Activated T-helper 17 cell treated with anti-CD3 and anti-CD28 coated beads, Interleukin-2, amount 50 U/mL, for 72 hours (primary cell): ENCODE results near the gene GPHA2. TPM values are rescaled to one million over a fixed set of nuclear protein-coding genes. Genes with fewer than 3 reads are reported as not detected.
A peak's percentile ranks its signal among the peaks of the same experiment; 100 is the strongest.

Experiments
- ATAC-seq: fragments of 150-1000 bp; cut with Tn5 transposase; replicated peaks from 2 replicates; pipeline ENCODE4 v1.10.0; 2021; ENCODE audit warnings: mild to moderate bottlenecking, moderate library complexity
- H3K27ac Mint-ChIP-seq: one replicate; pipeline ENCODE4 v1.8.0; 2022; ENCODE audit warnings: mixed read lengths
- H3K27me3 Mint-ChIP-seq: one replicate; pipeline ENCODE4 v1.8.0; 2022; ENCODE audit warnings: mixed read lengths
- H3K36me3 Mint-ChIP-seq: one replicate; pipeline ENCODE4 v1.8.0; 2022; ENCODE audit warnings: low read depth, mild to moderate bottlenecking, mixed read lengths
- H3K4me1 Mint-ChIP-seq: one replicate; pipeline ENCODE4 v1.8.0; 2022; ENCODE audit warnings: mixed read lengths
- H3K4me3 Mint-ChIP-seq: one replicate; pipeline ENCODE4 v1.8.0; 2022; ENCODE audit warnings: mild to moderate bottlenecking, mixed read lengths
- H3K9me3 Mint-ChIP-seq: one replicate; pipeline ENCODE4 v1.8.0; 2022; ENCODE audit warnings: mixed read lengths
- total RNA-seq, 2 donors: library from RNA; stranded (reverse); gene quantifications; one replicate each; pipeline ENCODE4 v1.2.3, GENCODE V29; 2022

GPHA2 gene
- total RNA-seq, 2 donors from 2014 or later = 0.43 TPM; not detected in 1

DNA sequence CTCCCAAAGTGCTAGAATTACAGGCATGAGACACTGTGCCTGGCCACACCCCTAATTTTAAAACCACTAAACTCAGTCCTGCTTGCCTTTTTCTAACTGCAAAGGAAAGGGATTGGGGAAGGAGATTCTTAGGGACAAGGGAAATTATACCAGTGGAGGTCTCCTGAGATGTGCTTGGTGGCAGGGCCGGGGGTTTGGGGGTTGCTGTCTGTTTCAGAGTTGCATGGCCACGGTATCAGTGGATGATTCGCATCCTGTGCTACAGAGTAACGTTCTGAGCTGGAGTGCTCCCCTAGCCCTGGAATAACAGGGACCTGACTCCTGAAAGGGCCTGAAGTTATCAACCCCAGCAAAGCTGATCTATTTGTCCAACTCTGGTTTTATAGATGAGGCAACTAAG, 846 bp upstream of the GPHA2 start:
- peaks cover 26% of the 10 kb centered on the region for H3K36me3 Mint-ChIP-seq
- H3K9me3 Mint-ChIP-seq = no peaks in the 10 kb centered on the region
- ATAC-seq = peak; percentile 56
- H3K4me3 Mint-ChIP-seq = no peak overlapping the region
- H3K4me1 Mint-ChIP-seq = no peaks in the 10 kb centered on the region
- H3K27ac Mint-ChIP-seq = peak overlapping the region; percentile 17
- H3K27me3 Mint-ChIP-seq = peaks cover 11% of the 10 kb centered on the region

DNA sequence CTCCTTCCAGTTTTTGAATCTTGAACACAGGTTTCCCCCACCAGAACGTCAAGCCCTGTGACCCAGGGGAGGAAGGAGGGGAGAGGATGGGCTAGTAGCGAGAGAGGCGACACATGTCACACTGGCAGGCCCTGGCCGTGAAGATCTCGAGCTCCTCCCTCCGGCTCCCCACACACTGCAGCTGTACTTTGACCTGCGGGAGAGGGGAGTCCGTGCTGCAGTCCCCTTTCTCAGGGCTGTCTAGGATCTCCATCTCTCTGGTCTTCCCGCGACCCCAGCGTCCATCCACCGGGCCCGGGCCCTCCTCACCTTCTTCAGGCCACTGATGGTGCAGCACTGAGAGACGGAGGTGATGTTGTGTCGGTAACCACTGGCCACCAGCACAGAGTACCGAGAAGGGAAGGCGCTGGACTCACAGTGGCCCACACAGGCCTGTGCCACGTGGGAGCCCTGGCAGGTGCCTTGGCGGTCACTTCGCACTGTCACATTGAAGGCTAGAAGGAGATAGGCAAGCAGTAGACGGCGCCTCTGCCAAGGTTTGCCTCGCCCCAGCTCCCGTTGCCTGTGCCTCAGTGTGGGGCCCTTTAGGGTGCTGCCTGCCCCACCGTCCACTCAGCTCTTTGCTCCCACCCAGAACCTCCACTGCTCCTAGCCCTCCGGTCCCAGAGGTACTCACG, 873 bp downstream of the GPHA2 start:
- no peaks in the 10 kb centered on the region for H3K4me1 Mint-ChIP-seq
- no peak for ATAC-seq
- H3K9me3 Mint-ChIP-seq = no peaks in the 10 kb centered on the region
- H3K4me3 Mint-ChIP-seq = no peak overlapping the region
- peaks cover 43% of the 10 kb centered on the region for H3K36me3 Mint-ChIP-seq
- H3K27ac Mint-ChIP-seq = no peak overlapping the region
- H3K27me3 Mint-ChIP-seq = peaks cover 7% of the 10 kb centered on the region

DNA sequence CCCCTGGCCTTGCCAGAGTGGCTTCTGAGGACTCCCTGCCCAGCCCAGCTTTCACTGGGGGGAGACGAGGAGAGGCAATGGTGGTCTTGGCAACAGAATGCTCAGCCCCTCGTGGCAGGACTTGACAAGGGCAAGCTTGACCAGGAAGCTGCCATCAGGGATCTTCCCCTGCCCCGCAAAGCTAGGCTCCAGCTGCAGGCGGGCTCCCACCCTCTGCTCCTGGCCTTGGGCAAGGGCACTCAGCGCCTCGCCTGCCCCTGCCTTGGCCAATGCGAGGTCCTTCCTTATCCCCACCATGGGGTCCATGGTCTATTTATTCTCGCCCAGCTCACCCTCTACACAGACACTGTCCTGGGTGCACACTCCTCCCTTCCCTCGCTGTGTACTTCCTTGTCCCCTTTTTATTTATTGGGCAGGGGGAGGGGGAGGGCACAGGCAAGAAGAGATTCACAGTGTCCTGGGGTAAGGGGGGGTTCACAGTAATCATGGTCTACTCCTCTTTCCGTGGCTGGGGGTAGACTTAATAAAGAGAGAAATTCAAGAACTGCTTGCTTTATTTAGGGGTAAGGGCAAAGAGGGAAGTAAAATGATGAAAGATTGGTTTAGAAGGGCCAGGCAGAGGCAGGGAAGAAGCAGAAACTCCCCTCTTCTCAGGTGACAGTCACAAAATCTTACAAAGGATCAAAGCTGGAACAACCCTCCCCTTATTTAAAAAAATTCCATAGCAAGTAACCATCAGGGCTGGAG, 1.6 kb downstream of the GPHA2 start:
- H3K9me3 Mint-ChIP-seq = no peaks in the 10 kb centered on the region
- H3K4me3 Mint-ChIP-seq = no peak overlapping the region
- no peaks in the 10 kb centered on the region for H3K4me1 Mint-ChIP-seq
- no peak for ATAC-seq
- H3K27me3 Mint-ChIP-seq = peaks cover 7% of the 10 kb centered on the region
- peaks cover 50% of the 10 kb centered on the region for H3K36me3 Mint-ChIP-seq
- H3K27ac Mint-ChIP-seq = no peak overlapping the region

DNA sequence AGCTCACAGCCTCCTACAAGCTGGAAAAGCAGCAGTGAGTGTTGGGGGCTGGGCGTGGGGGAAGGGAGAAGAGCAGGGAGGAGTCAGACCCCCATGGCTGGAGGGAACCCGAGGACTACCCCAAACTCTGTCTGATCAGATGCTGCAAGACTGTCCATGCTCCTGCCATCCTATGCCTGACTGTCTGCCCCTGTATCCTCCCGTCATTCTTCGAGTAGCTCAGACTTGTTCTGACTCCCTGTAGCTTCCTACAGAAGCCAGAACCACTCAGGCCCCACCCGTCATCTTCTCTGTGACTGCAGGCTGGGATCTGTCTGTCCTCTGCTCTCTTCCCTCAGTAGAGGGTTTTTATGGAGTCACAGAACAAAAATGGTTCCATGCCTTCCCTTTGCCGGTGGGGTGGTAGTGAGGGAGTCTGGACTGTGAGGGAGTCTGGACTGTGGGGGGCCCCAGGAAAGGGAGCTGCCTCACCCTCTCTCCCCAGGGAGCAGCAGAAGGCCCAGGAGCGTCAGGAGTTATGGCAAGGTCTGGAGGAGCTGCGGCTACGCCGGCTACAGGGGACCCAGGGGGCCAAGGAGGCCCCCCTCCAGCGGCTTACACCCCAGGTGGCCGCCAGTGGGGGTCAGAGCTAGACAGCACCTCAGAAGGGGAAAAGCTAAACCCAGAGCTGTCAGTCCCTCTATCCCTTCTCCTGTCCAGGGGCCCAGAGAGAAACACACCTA, 2.3 kb downstream of the GPHA2 start:
- H3K9me3 Mint-ChIP-seq = no peaks in the 10 kb centered on the region
- H3K27me3 Mint-ChIP-seq = peaks cover 4% of the 10 kb centered on the region
- ATAC-seq = peak; percentile 9
- H3K4me3 Mint-ChIP-seq = no peak overlapping the region
- H3K27ac Mint-ChIP-seq = no peak overlapping the region
- peaks cover 53% of the 10 kb centered on the region for H3K36me3 Mint-ChIP-seq
- no peaks in the 10 kb centered on the region for H3K4me1 Mint-ChIP-seq

DNA sequence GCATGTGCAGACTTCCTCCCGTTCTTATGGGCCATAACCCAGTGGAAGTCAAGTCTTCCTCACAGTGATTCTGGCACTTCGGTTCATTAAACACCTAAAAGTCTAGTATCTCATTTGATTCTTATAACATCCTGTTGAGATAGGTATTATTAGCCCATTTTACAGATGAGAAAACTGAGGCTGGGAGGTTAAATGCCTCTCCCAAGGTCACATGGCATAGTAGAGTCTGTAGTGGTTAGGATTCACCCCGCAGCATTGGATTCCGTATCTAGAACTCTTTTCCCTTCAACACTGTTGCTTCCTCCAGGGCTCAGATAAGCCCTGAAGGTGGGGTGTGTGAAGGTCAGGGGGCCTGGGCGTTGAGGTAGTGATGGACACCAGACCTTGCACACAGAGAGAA, 3.4 kb downstream of the GPHA2 start:
- Mint-ChIP-seq H3K36me3 (peaks cover 61% of the 10 kb centered on the region), H3K27me3 (no peaks in the 10 kb centered on the region), H3K9me3 (no peaks in the 10 kb centered on the region), H3K4me3 (no peak overlapping the region), H3K4me1 (no peaks in the 10 kb centered on the region), H3K27ac (no peak overlapping the region)
- no peak for ATAC-seq

DNA sequence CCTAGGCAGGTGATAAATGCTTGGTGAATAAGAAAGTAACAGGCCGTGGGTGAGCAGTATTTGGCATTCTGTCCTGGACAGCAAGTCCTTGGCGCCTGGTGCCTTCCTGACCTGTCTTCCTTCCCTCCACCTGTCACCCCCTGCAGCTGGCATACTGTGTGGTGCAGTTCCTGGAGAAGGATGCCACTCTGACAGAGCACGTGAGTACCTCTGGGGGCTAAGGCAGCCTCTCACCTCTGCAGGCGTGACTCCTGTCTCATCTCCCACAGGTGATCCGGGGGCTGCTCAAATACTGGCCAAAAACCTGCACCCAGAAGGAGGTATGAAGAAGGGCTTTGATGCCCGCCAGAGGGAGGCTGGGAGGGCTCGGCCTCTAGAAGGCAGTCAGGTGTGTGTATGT, 4.4 kb downstream of the GPHA2 start:
- Mint-ChIP-seq H3K36me3 (peaks cover 66% of the 10 kb centered on the region), H3K4me3 (no peak overlapping the region), H3K9me3 (no peaks in the 10 kb centered on the region), H3K4me1 (no peaks in the 10 kb centered on the region), H3K27me3 (no peaks in the 10 kb centered on the region), H3K27ac (no peak overlapping the region)
- ATAC-seq = no peak

DNA sequence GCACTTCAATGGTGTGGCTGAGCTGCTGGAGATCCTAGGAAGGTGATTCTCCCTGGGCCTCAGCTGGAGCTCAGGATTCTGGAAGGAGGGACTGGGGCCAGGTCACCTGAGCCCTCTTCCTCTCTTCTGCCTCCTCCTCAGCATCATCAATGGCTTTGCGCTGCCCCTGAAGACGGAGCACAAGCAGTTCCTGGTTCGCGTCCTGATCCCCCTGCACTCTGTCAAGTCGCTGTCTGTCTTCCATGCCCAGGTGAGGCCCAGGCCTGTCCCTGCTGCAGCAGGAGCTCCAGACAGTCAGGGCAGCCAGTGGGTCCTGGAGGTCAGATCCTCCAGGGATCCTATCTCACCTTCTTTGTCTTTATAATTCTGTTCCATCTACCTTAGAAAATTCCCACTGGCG, 5.4 kb downstream of the GPHA2 start:
- H3K27ac Mint-ChIP-seq = no peak overlapping the region
- ATAC-seq = no peak
- H3K36me3 Mint-ChIP-seq = peaks cover 66% of the 10 kb centered on the region
- no peak overlapping the region for H3K4me3 Mint-ChIP-seq
- no peaks in the 10 kb centered on the region for H3K27me3 Mint-ChIP-seq
- no peaks in the 10 kb centered on the region for H3K9me3 Mint-ChIP-seq
- no peaks in the 10 kb centered on the region for H3K4me1 Mint-ChIP-seq

DNA sequence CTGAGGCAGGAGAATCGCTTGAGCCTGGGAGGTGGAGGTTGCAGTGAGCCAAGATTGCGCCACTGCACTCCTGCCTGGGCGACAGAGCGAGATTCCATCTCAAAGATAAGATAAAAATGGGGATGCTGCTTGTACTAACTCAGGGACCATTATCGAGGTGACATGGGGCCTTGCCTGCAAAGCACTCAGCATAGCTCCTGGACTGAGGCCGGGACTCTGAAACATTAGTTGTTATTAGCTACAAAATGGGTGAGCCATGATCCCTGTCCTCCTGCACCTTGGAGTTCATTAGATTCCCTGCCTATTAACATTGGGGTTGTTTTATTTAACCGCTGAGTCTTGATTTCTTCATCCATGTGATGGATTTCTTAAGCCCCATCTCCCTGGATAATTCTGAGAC, 6.1 kb downstream of the GPHA2 start:
- no peaks in the 10 kb centered on the region for H3K9me3 Mint-ChIP-seq
- peaks cover 66% of the 10 kb centered on the region for H3K36me3 Mint-ChIP-seq
- ATAC-seq = no peak
- no peaks in the 10 kb centered on the region for H3K4me1 Mint-ChIP-seq
- no peak overlapping the region for H3K4me3 Mint-ChIP-seq
- H3K27ac Mint-ChIP-seq = no peak overlapping the region
- no peaks in the 10 kb centered on the region for H3K27me3 Mint-ChIP-seq

DNA sequence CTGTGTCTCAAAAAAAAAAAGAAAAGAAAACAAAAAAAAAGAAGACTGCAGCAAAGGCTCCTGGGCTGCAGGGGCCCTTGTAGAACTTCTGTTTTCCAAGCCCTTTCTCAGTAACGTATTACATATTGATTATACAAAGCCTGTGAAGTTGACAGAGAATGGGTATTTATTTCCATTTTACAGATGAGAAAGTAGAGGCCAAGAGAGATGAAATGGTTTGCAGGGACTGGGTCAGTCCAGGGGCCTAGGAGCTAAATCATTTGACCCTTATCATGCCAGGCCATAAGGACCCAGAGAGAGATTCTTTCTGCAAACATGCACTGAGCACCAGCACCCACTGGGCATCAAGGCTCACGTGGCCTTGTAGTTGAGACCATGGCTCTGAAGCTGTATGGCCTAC, 6.7 kb downstream of the GPHA2 start:
- no peak overlapping the region for H3K27ac Mint-ChIP-seq
- no peaks in the 10 kb centered on the region for H3K4me1 Mint-ChIP-seq
- peaks cover 61% of the 10 kb centered on the region for H3K36me3 Mint-ChIP-seq
- H3K27me3 Mint-ChIP-seq = no peaks in the 10 kb centered on the region
- H3K4me3 Mint-ChIP-seq = no peak overlapping the region
- no peaks in the 10 kb centered on the region for H3K9me3 Mint-ChIP-seq
- no peak for ATAC-seq

DNA sequence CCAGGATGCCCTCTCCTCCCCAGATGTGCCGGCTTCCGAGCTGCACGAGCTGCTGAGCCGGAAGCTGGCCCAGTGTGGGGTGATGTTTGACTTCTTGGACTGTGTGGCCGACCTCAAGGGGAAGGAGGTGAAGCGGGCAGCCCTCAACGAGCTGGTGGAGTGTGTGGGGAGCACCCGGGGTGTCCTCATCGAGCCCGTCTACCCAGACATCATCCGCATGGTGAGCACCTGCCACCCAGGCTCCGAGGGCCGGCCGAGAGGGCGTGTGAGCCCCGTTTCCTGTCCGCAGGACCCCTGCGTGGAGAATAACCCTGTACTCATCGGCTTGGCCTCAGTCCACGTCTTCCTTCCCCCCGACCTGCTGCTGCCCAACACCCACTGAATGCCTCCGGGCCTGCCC, 9.0 kb downstream of the GPHA2 start:
- Mint-ChIP-seq H3K27ac (no peak overlapping the region), H3K4me1 (no peaks in the 10 kb centered on the region), H3K9me3 (no peaks in the 10 kb centered on the region), H3K27me3 (no peaks in the 10 kb centered on the region), H3K4me3 (peak overlapping the region; percentile 6), H3K36me3 (peaks cover 42% of the 10 kb centered on the region)
- no peak for ATAC-seq

DNA sequence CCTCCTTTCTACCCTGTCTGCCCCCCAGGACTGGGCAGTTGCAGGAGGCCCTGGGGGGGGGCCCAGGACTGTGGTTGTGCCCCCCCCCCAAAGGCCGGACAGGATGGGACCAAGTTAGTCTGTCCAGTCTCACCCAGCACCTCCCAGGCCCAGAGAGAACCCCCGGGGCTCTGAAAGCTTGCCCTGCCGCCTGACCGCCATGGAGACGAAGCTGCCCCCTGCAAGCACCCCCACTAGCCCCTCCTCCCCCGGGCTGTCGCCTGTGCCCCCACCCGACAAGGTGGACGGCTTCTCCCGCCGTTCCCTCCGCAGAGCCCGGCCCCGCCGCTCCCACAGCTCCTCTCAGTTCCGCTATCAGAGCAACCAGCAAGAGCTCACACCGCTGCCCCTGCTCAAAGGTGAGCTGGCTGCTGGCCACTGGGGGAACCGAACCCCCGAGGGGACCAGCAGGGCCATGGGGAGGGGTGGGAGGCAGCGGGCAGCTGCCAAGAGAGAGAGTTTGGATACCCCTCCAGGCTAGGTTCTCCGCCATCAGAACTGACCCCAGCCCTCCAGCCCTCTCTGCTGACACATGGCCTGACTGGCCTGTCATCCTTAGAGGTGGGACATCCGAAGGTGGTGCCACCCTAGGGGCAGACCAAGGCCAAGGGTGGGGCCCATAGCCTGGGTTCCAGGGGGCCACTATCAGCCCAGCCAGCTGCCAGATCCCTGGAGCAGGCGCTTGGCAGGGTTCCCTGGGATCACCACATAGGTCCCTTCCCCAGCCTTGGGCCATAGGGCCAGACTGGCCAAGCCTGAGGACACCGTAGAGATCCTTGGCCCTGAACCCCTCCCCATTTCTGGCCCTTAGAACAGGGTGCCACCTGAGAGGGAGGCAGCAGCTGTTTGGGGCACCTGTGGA, 9.9 kb downstream of the GPHA2 start:
- Mint-ChIP-seq H3K36me3 (peaks cover 33% of the 10 kb centered on the region), H3K4me3 (peak overlapping the region; percentile 90), H3K27ac (peak overlapping the region; percentile 78), H3K27me3 (no peaks in the 10 kb centered on the region), H3K9me3 (no peaks in the 10 kb centered on the region), H3K4me1 (no peaks in the 10 kb centered on the region)
- ATAC-seq = no peak

DNA sequence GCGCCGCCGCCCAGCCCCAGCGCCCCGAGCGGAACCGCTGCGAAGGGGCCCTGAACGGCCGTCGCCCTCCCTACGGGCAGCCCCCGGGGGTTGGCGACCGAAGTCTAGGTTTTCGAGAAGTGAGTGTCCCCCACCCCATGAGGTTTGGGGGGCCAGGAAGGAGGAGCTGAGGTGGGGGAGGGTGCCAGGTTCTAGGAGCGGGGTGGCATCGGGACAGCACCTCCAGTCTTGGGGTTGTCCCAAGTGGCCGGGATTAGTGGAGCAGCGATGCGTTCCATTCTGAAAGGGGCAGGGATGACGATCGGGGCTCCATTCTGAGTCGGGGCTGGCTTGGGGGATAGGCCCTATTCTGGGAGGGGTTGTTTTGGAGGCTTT, 10.8 kb downstream of the GPHA2 start:
- peak; percentile 25 for ATAC-seq
- Mint-ChIP-seq H3K4me3 (peak overlapping the region; percentile 90), H3K36me3 (peaks cover 24% of the 10 kb centered on the region), H3K27ac (peak overlapping the region; percentile 78), H3K4me1 (no peaks in the 10 kb centered on the region), H3K9me3 (no peaks in the 10 kb centered on the region), H3K27me3 (no peaks in the 10 kb centered on the region)

DNA sequence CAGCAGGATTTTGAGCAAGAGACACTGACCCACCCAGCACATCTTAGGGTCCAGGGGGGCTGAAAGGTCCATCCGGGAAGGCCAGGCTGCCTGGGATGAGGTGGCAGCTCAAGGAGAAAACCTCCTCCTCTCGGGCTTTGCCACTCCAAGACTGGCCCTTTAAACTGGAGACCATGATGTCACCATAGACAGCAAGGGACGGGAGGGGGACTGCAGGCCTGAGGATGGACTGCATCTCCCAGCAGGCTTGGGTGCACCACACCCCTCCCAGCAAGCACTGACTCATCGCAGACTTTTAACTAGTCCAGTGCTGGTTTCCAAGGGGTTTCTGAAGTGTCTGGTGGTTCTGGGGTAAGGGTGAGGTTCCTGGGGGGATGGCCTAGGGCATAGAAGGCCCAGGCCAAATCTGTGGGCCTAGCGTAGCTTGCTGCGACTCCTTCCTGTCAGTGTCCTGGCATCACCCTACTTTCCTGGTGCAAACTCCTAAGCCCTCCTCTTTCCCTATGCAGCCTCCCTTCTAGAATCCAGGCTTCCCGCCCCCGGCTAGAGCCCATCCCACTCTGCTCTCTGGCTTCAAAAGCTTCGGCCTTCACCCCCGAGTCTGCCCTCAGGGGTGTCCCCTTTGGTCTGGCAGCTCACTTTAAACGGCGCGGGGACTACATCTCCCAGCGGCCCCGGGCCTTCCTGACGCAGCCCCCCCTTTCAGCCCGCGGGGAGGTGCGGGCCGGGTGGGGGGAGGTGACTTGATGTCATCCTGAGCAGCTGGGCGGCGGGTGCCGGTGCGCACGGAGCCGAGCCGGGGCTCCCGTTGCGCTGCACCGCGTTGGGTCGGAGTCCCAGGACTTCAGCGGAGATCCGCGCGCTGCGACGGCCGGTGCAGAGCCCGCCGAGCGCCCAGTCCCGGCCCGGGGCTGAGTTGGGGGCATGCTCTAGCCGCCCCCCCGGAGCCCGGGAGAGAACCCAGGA, 11.5 kb downstream of the GPHA2 start, which contains the start of gene PPP2R5B:
Gene PPP2R5B, plus strand, starts transcription at position 746 of the 966 bp plus-strand sequence. CDS start 1,046 bp downstream, outside the sequence.
- peaks cover 18% of the 10 kb centered on the region for H3K36me3 Mint-ChIP-seq
- ATAC-seq = peak; percentile 94
- H3K27me3 Mint-ChIP-seq = no peaks in the 10 kb centered on the region
- H3K9me3 Mint-ChIP-seq = no peaks in the 10 kb centered on the region
- H3K4me1 Mint-ChIP-seq = no peaks in the 10 kb centered on the region
- H3K27ac Mint-ChIP-seq = peak within 1 kb of the TSS; percentile 95
- H3K4me3 Mint-ChIP-seq = peak within 1 kb of the TSS; percentile 90
